PFSK-1 (cell line): ENCODE measurements around the gene HCFC1.

Experiments used
- FOXP2 ChIP-seq: optimal IDR thresholded peaks from 2 replicates; pipeline ENCODE3; 2011; ENCODE audit warnings: borderline replicate concordance, control low read depth, inconsistent platforms; ENCODE audit not compliant: insufficient read depth; ENCODE audit errors: extremely low read length, extremely low read depth
- POLR2AphosphoS5 ChIP-seq: IDR thresholded peaks from 2 replicates; pipeline ENCODE4 v1.6.1; 2012; ENCODE audit warnings: low read depth, mild to moderate bottlenecking, control low read depth, low read length, moderate library complexity
- REST ChIP-seq, 2 experiments: IDR thresholded peaks; 2 replicates each; pipeline versions ENCODE4 v1.6.1 to v1.8.0; 2011 to 2012; ENCODE audit warnings: low read depth in 2 of 2, low read length in 2 of 2, control low read depth in 1 of 2, inconsistent platforms in 1 of 2, mild to moderate bottlenecking in 1 of 2, moderate library complexity in 1 of 2; ENCODE audit not compliant: insufficient read depth in 1 of 2
- SIN3A ChIP-seq: IDR thresholded peaks from 2 replicates; pipeline ENCODE4 v1.6.1; 2012; ENCODE audit warnings: mild to moderate bottlenecking, low read length, moderate library complexity, borderline replicate concordance; ENCODE audit not compliant: insufficient read depth
- TAF1 ChIP-seq: IDR thresholded peaks from 2 replicates; pipeline ENCODE4 v1.6.1; 2012; ENCODE audit warnings: low read length, control low read depth, borderline replicate concordance; ENCODE audit not compliant: insufficient read depth

The HCFC1 gene

GRCh38 chrX:153913701-153914100, 57.9 kb downstream of the HCFC1 start:
- TF ChIP-seq SIN3A, result no peak
- TF ChIP-seq POLR2AphosphoS5, result no peak
- no peak for TF ChIP-seq TAF1
- TF ChIP-seq REST (IDR thresholded peaks at IDR 0.05; ENCODE audit: insufficient read depth in 1 of 2, low read depth in 2 of 2, low read length in 2 of 2), result no peak

- TF ChIP-seq FOXP2 (no peak), POLR2AphosphoS5 (no peak), SIN3A (no peak), TAF1 (no peak), REST (IDR thresholded peaks at IDR 0.05; ENCODE audit: insufficient read depth in 1 of 2, low read depth in 2 of 2, low read length in 2 of 2) (no peak)
Measured at GRCh38 chrX:153913211-153913610, 58.4 kb downstream of the HCFC1 start.

- no peak for TF ChIP-seq POLR2AphosphoS5
- no peak for TF ChIP-seq TAF1
- TF ChIP-seq REST (IDR thresholded peaks at IDR 0.05; ENCODE audit: insufficient read depth in 1 of 2, low read depth in 2 of 2, low read length in 2 of 2), result no peak
- no peak for TF ChIP-seq SIN3A
- no peak for TF ChIP-seq FOXP2
Measured at GRCh38 chrX:153911798-153912197, 59.8 kb downstream of the HCFC1 start.

- TF ChIP-seq SIN3A (no peak), REST (IDR thresholded peaks at IDR 0.05; ENCODE audit: insufficient read depth in 1 of 2, low read depth in 2 of 2, low read length in 2 of 2) (no peak), POLR2AphosphoS5 (no peak), TAF1 (no peak), FOXP2 (no peak)
Measured at GRCh38 chrX:153910446-153910845, 61.2 kb downstream of the HCFC1 start.

- TF ChIP-seq SIN3A (no peak), FOXP2 (no peak), POLR2AphosphoS5 (no peak), REST (IDR thresholded peaks at IDR 0.05; ENCODE audit: insufficient read depth in 1 of 2, low read depth in 2 of 2, low read length in 2 of 2) (no peak), TAF1 (no peak)
Measured at GRCh38 chrX:153909980-153910360, 61.6 kb downstream of the HCFC1 start.
